GM21576 (cell line): Measurements from ENCODE around the gene TUBA4A.

Experiments used
- ATAC-seq: cut with Tn5 transposase; IDR thresholded peaks from one replicate; pipeline ENCODE4 v1.9.1; 2021; ENCODE audit warnings: mild to moderate bottlenecking, moderate library complexity; ENCODE audit not compliant: unreplicated experiment

Gene TUBA4A

DNA sequence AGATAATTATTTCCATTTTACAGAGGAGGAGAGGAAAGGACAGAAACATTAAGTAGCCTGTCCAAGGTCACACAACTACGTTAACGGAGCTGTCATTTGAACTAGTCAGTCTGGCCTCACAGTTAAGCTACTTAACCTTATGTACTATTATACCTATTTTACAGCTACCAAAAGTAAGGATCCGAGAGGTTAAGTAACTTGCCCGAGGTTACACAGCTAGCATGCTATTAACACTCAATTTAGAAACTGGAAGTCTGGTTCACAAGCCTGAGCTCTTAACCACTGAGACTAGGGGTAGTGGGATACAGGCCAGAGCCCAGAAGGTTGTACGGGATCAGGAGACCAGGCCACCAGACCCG lies 8.9 kb downstream of the TUBA4A start:
- ATAC-seq: no peak

- ATAC-seq: no peak
Measured at GRCh38 chr2:219243291-219243761, 10.4 kb downstream of the TUBA4A start.

DNA sequence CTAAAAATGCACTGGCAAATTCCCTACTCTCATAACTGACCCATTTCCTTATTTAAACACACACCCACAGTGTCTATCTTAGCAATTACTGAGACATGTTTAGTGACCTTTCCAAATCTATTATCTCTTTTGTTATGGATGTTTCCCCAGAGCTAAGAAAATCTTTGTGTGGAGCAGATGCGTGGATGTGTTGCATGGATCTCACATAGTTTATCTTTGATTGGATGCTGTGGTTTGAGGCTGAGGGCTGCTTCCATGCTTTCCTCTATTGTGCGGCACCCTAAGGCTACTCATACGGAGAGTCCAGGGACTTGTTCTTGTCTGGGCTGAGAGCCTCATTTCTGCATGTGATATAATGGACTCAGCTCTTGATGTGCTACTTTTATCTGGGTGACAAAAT lies 19.4 kb downstream of the TUBA4A start:
- ATAC-seq: no peak

DNA sequence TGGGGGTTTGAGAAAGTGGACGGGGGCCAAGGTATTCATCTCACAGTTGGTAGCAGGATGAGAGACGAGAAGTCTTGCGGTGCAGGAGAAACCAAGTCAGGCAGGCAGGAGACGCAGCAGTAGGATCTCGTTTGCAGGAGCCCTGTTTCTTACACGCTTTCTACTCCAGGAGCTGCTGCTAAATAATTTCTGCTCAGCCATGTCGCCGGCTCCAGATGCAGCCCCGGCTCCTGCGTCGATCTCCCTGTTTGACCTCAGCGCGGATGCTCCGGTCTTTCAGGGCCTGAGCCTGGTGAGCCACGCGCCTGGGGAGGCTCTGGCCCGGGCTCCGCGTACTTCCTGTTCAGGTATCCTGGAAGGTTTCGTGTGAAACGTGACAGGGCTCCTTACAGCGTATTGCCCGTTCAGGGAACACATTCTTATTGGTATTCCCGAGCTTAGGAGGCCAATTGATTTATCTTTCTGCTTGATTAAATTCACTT lies 23.6 kb downstream of the TUBA4A start:
- ATAC-seq: peak; percentile 27

DNA sequence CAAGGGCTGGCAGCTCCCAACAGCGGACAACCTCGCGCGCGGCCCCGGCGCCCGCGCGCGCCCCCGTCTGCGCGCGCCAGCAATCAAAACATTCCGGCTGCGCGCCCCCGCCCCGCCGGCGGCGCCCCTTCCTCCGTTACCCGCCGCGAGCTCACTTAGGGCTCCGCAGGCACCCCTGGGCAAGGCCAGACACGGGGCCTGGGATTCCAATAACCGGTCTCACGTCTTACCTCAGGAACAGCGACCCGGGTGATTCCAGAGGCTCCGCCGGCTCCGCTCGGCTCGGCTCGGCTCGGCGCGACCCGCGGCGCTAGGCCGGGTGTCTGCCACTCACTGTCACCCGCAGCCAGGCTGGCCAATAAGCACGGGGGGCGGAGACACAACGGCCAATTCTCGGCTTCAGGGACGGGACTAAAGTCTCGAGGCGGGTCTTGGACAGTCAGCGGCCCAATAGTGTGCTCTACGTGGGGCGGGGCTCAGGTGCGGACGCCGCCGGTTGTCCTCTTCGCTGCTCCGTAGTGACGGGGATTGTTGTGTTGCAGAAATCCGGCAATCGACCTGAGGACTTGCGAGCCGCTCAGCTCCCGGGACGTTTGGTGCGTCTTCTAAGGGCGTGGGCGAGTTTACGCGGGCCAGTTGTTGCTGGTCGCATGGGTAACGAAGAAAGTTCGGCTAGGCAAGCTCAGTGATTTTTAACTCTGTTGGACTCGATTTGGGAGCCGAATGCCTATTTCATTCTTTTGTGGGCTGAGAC lies 24.2 kb downstream of the TUBA4A start, which contains the start of the genes ANKZF1 and ATG9A:
TSS of gene ANKZF1 (plus strand) at position 502 of the 754 bp plus-strand sequence. CDS start 452 bp downstream, outside the sequence.
TSS of gene ATG9A (minus strand) at position 332 of the 754 bp plus-strand sequence. CDS start 1,612 bp downstream, outside the sequence.
- ATAC-seq: peak; percentile 98

DNA sequence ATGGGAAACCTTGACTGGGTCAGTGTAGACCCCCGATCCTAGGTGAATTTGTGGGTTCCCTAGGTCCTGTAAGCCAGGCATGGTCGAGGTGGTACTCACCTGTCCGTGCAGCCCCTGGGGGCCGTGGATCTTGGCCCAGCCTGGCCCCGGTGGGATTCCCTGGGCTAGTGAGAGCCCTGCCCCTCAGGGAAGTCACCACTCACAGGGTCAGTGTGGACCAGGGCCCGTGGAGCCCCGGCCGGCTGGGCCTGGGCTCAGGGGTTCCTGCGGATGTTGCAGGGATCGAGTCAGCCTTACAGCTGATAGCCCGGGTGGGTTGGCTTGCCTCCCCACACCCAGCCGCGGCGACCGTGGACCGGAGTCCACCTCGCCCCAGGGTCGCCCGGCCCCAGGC lies 24.8 kb downstream of the TUBA4A start:
- ATAC-seq: peak; percentile 9

DNA sequence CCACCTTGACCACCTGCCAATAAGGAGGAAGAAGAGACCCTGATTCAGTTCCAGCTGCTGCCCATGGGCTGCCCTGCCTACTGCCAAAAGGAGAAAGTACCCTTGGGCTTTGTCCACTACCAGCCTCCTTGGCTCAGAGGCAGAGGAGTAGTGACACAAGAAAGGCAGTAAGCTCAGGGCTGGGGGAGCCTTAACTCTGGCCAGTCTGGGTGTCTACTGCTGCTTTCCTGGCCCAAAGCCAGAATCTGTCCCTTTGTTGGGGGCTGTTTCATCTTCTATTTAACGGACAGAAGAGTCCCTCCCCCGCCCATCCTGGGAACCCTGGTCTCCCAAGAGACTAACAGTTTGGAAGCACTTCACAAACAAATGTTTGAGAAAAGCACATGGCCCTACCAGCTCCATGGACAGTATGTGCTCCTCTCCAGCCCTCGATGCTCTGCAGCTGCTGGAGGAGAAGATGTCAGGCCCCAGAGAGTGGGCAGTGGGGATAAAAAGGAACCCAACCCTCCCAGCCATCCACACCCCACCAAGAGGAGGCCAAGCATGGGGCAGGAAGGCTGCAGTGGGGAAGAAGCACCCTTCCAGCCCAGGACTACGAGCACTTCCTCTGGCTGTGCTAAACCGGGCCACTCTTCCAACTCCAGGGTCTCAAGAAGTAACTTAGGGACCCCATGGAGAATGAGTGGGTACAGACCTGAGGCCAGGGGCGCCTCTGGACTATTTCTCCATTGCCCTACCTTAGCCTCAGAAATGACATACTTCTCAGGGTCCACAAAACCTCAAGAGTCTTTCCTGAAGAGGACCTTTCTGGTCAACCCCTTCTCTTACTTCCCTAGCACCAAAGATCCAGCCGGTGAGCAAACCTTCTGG lies 25.4 kb downstream of the TUBA4A start:
- ATAC-seq: no peak

GRCh38 chr2:219225350-219225749 lies 28.4 kb downstream of the TUBA4A start:
- no peak for ATAC-seq

GRCh38 chr2:219223831-219224610 lies 29.7 kb downstream of the TUBA4A start:
- no peak for ATAC-seq

- no peak for ATAC-seq
Measured at GRCh38 chr2:219221957-219222518, 31.7 kb downstream of the TUBA4A start.

DNA sequence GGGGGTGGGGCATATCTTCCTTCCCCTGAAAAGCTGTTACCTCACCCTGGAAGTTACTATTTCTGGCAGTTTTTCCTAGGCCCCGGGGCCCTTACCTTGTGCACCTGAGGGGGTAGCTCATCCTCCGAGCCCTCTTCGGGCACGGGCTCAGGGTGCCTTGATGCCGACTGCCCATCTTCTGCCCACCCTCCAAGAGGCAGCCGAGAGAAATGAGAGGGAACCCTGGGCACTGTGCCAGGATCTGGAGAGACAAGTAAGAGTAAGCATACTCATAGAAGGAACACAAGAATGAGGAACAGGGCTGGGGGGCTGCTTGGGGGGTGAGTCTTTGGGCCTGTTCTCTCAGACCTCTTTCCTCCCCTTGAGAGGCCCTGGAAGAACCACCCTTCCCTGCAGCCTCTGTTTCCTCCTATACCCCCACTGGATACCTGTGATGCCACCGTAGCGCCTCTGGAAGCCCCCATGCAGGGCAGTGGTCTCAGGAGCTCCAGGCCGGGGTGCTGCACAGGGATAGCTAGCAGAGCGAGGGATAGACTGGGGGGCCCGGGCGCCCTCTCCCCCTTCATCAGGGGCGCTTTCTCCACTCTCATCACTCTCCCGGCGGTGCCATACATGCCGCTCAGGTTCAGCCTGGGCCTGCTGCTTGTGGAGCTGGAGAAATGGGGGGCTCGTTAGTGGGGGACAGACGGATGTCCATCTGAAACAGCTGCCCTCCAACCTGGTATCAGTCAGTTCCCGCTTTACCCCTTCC lies 32.9 kb downstream of the TUBA4A start:
- ATAC-seq: no peak

- no peak for ATAC-seq
Measured at GRCh38 chr2:219219784-219220532, 33.8 kb downstream of the TUBA4A start.

GRCh38 chr2:219218732-219219701 lies 34.7 kb downstream of the TUBA4A start, which contains the start of gene ABCB6:
Gene ABCB6 (minus strand): TSS chr2:219218958. CDS start chr2:219218673, 285 bp downstream.
- ATAC-seq: peak; percentile 69

- peak; percentile 16 for ATAC-seq
Measured at GRCh38 chr2:219218217-219218731, 35.4 kb downstream of the TUBA4A start.

GRCh38 chr2:219216535-219216915 lies 37.2 kb downstream of the TUBA4A start:
- ATAC-seq: no peak

GRCh38 chr2:219215871-219216534 lies 37.7 kb downstream of the TUBA4A start:
- ATAC-seq: no peak

DNA sequence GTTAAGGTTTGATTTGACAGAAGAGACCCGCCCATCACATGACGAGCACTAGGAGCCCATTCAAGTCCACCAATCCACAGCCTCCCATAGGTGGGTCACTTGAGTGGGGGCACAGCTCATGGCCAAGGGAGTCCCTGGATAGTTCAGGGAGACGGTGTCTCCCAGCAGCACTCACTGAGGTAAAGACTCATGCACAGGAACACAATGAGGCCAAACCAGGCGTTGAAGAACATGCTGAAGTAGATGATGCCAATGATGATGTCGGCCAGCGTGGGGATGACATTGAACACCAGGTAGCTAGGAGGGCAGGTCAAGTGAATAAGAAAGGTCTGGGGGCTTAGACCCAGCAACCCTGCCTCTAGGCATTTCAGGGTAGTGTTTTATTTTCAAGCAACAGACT lies 38.9 kb downstream of the TUBA4A start:
- no peak for ATAC-seq
